Neural crest cell (in vitro differentiated cells): Measurements from ENCODE around the gene DEFB124. TPM values are rescaled to one million over a fixed set of nuclear protein-coding genes. Genes with fewer than 3 reads are reported as not detected.

Experiments used
- DNase-seq: peaks from one replicate; pipeline ENCODE4 v3.0.0; 2021; ENCODE audit warnings: low read depth, mixed read lengths, low spot score
- H3K27ac Mint-ChIP-seq: one replicate; pipeline ENCODE4 v1.8.0; 2021; ENCODE audit warnings: mild to moderate bottlenecking, mixed read lengths; ENCODE audit not compliant: unreplicated experiment
- H3K27me3 Mint-ChIP-seq: 2 replicates; pipeline ENCODE4 v1.8.0; 2021; ENCODE audit warnings: low read depth, mild to moderate bottlenecking, mixed read lengths
- H3K36me3 Mint-ChIP-seq: 2 replicates; pipeline ENCODE4 v1.8.0; 2021; ENCODE audit warnings: low read depth, mild to moderate bottlenecking, mixed read lengths
- H3K4me1 Mint-ChIP-seq: 2 replicates; pipeline ENCODE4 v1.8.0; 2021; ENCODE audit warnings: mixed read lengths
- H3K4me3 Mint-ChIP-seq: one replicate; pipeline ENCODE4 v1.8.0; 2021; ENCODE audit warnings: mild to moderate bottlenecking, mixed read lengths
- H3K9me3 Mint-ChIP-seq: 2 replicates; pipeline ENCODE4 v1.8.0; 2021; ENCODE audit warnings: mixed read lengths
- CTCF ChIP-seq: fragments of 200-600 bp; sonication (generic); conservative IDR thresholded peaks from 2 replicates; pipeline ENCODE4 v1.5.0; 2021; ENCODE audit warnings: antibody characterized with exemption, mild to moderate bottlenecking
- total RNA-seq: library from RNA; stranded (reverse); gene quantifications from 2 replicates; pipeline ENCODE4 v1.2.1, GENCODE V29; 2021

The DEFB124 gene
- total RNA-seq, 1 donor from 2014 or later: not detected

- H3K36me3 Mint-ChIP-seq: no peaks in the 10 kb centered on the region
- no peak overlapping the region for H3K4me3 Mint-ChIP-seq
- H3K27me3 Mint-ChIP-seq: peaks cover 41% of the 10 kb centered on the region
- H3K4me1 Mint-ChIP-seq: no peaks in the 10 kb centered on the region
- H3K27ac Mint-ChIP-seq: no peak overlapping the region
- no peaks in the 10 kb centered on the region for H3K9me3 Mint-ChIP-seq
- DNase-seq: no peak
- no peak for TF ChIP-seq CTCF
Measured at GRCh38 chr20:31496761-31497295, 21.9 kb upstream of the DEFB124 start.

GRCh38 chr20:31494131-31494530 is 19.2 kb upstream of the DEFB124 start:
- no peak overlapping the region for H3K4me3 Mint-ChIP-seq
- TF ChIP-seq CTCF: peak; percentile 55
- H3K27ac Mint-ChIP-seq: no peak overlapping the region
- no peaks in the 10 kb centered on the region for H3K4me1 Mint-ChIP-seq
- H3K36me3 Mint-ChIP-seq: no peaks in the 10 kb centered on the region
- no peaks in the 10 kb centered on the region for H3K9me3 Mint-ChIP-seq
- peak; percentile 25 for DNase-seq
- H3K27me3 Mint-ChIP-seq: peaks cover 41% of the 10 kb centered on the region

- no peak for DNase-seq
- peaks cover 39% of the 10 kb centered on the region for H3K27me3 Mint-ChIP-seq
- H3K9me3 Mint-ChIP-seq: no peaks in the 10 kb centered on the region
- H3K36me3 Mint-ChIP-seq: no peaks in the 10 kb centered on the region
- H3K4me1 Mint-ChIP-seq: no peaks in the 10 kb centered on the region
- H3K4me3 Mint-ChIP-seq: no peak overlapping the region
- H3K27ac Mint-ChIP-seq: no peak overlapping the region
- no peak for TF ChIP-seq CTCF
Measured at GRCh38 chr20:31490752-31491151, 15.8 kb upstream of the DEFB124 start.

- no peaks in the 10 kb centered on the region for H3K36me3 Mint-ChIP-seq
- DNase-seq: no peak
- no peak for TF ChIP-seq CTCF
- peaks cover 6% of the 10 kb centered on the region for H3K9me3 Mint-ChIP-seq
- peaks cover 36% of the 10 kb centered on the region for H3K27me3 Mint-ChIP-seq
- H3K4me3 Mint-ChIP-seq: no peak overlapping the region
- H3K4me1 Mint-ChIP-seq: no peaks in the 10 kb centered on the region
- H3K27ac Mint-ChIP-seq: no peak overlapping the region
Measured at GRCh38 chr20:31489152-31489551, 14.2 kb upstream of the DEFB124 start.

GRCh38 chr20:31488115-31488514 is 13.2 kb upstream of the DEFB124 start:
- H3K27ac Mint-ChIP-seq: no peak overlapping the region
- TF ChIP-seq CTCF: no peak
- H3K27me3 Mint-ChIP-seq: peaks cover 32% of the 10 kb centered on the region
- no peak overlapping the region for H3K4me3 Mint-ChIP-seq
- no peaks in the 10 kb centered on the region for H3K4me1 Mint-ChIP-seq
- H3K36me3 Mint-ChIP-seq: no peaks in the 10 kb centered on the region
- peaks cover 6% of the 10 kb centered on the region for H3K9me3 Mint-ChIP-seq
- DNase-seq: no peak
